ENCODE data around the gene SNRPA1. TPM values are rescaled to one million over a fixed set of nuclear protein-coding genes. Genes with fewer than 3 reads are reported as not detected.

The SNRPA1 gene
- total RNA-seq, 4 donors from 2014 or later = 28.4 to 50.6 (median 40.0) TPM

DNA sequence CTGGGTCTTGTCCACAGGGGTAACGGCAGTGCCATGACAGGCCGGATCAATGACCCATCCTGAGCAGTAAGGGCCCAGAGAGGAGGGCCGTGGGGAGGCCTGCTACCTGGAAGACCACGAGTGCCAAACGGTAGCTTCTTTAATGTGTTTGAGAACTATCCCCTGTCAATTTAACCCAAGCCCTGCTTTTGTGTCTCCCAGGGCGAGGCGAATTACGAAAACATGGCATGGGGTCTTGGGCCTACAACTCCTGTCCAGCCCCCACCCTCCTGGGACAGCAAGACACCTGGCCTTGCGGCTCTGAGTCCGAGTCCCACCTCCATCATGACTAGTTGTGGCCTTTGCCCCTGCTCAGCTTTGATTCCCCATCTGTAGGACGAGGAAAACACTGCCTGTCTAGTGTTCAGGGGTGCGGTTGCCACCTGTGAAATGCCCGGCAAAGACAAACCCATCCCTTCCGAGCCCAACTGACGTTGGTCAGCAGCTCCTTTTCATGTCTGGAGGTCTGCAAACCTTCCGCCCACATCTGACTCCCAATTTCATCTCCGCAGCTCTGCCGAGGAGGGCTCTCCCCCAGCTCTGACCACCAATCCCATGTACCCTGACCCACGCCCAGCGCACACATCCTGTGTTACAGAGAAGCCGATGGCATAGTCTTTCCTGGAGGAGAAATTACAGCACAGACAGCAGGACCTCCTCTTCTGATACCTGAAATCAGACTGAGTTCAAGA is 28.9 kb upstream of the SNRPA1 start:
- Histone ChIP-seq H3K4me1 (no peaks in the 10 kb centered on the region), H3K27ac (no peak overlapping the region), H3K9me3 (no peaks in the 10 kb centered on the region), H3K27me3 (peaks cover 0 to 9% of the 10 kb centered on the region in 2 donors), H3K4me3 (no peak overlapping the region), H3K36me3 (no peaks in the 10 kb centered on the region)
- no peak for DNase-seq (ENCODE audit: low spot score in 2 of 2)
- WGBS, 2 donors = 85 to 88% methylated on average over 21 of the region's 21 CpGs
- TF ChIP-seq, protein P1, sequence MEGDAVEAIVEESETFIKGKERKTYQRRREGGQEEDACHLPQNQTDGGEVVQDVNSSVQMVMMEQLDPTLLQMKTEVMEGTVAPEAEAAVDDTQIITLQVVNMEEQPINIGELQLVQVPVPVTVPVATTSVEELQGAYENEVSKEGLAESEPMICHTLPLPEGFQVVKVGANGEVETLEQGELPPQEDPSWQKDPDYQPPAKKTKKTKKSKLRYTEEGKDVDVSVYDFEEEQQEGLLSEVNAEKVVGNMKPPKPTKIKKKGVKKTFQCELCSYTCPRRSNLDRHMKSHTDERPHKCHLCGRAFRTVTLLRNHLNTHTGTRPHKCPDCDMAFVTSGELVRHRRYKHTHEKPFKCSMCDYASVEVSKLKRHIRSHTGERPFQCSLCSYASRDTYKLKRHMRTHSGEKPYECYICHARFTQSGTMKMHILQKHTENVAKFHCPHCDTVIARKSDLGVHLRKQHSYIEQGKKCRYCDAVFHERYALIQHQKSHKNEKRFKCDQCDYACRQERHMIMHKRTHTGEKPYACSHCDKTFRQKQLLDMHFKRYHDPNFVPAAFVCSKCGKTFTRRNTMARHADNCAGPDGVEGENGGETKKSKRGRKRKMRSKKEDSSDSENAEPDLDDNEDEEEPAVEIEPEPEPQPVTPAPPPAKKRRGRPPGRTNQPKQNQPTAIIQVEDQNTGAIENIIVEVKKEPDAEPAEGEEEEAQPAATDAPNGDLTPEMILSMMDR (IDR thresholded peaks at IDR 0.05) = no peak
- no peak for TF ChIP-seq POLR2A (IDR thresholded peaks at IDR 0.05)

DNA sequence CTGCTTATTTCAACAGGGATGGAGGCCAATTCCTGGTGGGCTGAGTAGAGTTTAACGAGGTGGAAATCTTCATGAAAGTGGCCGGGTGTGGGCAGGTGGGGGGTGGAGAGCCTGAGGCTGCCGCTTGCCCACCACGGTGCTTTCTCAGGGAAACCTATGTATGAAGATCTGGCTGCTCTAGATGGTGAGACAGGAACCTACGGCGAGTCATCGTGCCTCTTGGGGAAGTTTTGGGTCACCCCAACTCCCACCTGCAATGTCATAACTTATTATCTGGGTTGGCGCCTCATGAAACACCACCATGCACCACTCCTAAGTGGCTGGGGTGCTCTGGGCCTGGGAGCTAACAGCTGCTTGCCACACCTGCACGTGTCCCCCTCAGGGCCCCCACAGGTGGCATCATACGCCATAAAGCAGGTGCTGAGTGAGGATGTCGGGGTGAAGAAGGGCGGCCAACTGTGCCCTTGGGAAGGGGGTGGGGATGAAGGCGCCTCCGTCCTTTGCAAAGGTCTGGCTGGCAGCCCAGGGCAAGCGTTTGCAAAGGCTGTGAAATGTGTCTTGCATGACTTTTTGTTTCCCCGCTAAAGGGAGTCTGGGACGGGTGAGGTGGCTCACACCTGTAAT is 27.9 kb upstream of the SNRPA1 start:
- 86 to 91% methylated on average over 17 of the region's 17 CpGs for WGBS, 2 donors

DNA sequence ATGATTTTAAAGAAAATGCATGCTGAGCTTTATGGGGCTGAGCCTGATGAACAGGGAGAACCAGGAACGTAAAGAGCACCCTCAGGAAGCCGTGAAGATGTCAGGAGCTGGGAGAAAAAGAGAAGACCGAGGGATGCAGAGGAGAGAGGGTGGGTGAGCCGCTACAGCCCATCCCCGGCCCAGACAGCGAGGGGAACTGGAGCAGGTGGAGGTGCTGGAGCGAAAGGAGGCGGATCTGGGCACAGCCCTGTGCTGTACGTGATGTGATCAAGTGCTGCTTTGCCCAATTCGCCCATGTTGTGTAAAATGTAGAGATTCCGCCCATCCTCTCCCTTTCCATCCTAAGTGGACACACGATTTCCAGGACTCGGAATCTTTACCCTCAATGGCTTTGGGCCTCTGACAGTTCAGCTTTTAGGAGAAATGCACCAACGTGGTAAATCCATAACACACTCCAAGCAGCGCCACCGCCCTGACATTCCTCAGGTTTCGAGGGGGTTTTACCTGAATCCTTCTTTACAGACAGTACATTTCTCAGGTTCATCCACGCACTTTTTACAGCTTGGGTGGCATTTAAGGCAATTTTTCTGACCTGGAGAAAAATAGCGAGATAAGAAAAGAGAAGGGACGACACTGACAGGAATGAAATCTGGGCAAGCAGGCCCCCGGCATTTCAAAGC is 27.1 kb upstream of the SNRPA1 start:
- TF ChIP-seq, protein P1 (IDR thresholded peaks at IDR 0.05) = no peak
- TF ChIP-seq EP300 (IDR thresholded peaks at IDR 0.05) (no peak), POLR2A (IDR thresholded peaks at IDR 0.05) (no peak)
- Histone ChIP-seq H3K4me1 (no peaks in the 10 kb centered on the region), H3K9me3 (no peaks in the 10 kb centered on the region), H3K36me3 (no peaks in the 10 kb centered on the region), H3K27ac (no peak overlapping the region), H3K27me3 (peaks cover 0 to 9% of the 10 kb centered on the region in 2 donors), H3K4me3 (no peak overlapping the region)
- no peak for DNase-seq (ENCODE audit: low spot score in 2 of 2)
- 87 to 90% methylated on average over 21 of the region's 21 CpGs for WGBS, 2 donors

More for the DNA sequence above, 27.9 kb upstream of the SNRPA1 start:
- Histone ChIP-seq H3K4me3 (no peak overlapping the region), H3K9me3 (no peaks in the 10 kb centered on the region), H3K27me3 (peaks cover 0 to 9% of the 10 kb centered on the region in 2 donors), H3K27ac (no peak overlapping the region), H3K4me1 (no peaks in the 10 kb centered on the region), H3K36me3 (no peaks in the 10 kb centered on the region)
- TF ChIP-seq, protein P1 (IDR thresholded peaks at IDR 0.05) = no peak
- TF ChIP-seq EP300 (IDR thresholded peaks at IDR 0.05) = no peak
- no peak for TF ChIP-seq POLR2A (IDR thresholded peaks at IDR 0.05)
- no peak for DNase-seq (ENCODE audit: low spot score in 2 of 2)

- Histone ChIP-seq H3K9me3 (no peaks in the 10 kb centered on the region), H3K27me3 (peaks cover 0 to 9% of the 10 kb centered on the region in 2 donors), H3K36me3 (no peaks in the 10 kb centered on the region), H3K4me1 (no peaks in the 10 kb centered on the region), H3K27ac (no peak overlapping the region), H3K4me3 (peak overlapping the region in 1 of 4 donors; percentile 15)
- WGBS, 2 donors = 40 to 48% methylated on average over 20 to 21 of the region's 21 CpGs
- TF ChIP-seq POLR2A (IDR thresholded peaks at IDR 0.05) (no peak), EP300 (IDR thresholded peaks at IDR 0.05) (no peak)
- TF ChIP-seq, protein P1 (IDR thresholded peaks at IDR 0.05) = peak in 2 of 5 experiments; percentile 5 to 25
- peak in 1 of 2 donors; percentile 15 for DNase-seq (ENCODE audit: low spot score in 2 of 2)
Observed at GRCh38 chr15:101320501-101321052, 25.5 kb upstream of the SNRPA1 start.
